HEK293 (cell line): Measurements from ENCODE around the gene PIK3R6.

Experiments
- CTCF ChIA-PET: fragments of 350-600 bp; formaldehyde crosslinking; extraction: SDS; loops from one replicate; lab custom pipeline; 2021; ENCODE audit warnings: antibody characterized with exemption; lab: Yijun Ruan, JAX
- POLR2A ChIA-PET: fragments of 300-600 bp; formaldehyde crosslinking; extraction: SDS; loops from one replicate; lab custom pipeline; 2020; ENCODE audit warnings: antibody characterized with exemption, inconsistent platforms; lab: Yijun Ruan, JAX
- H3K27ac ChIP-seq: fragments of 200-500 bp; sonication (Bioruptor generic); 2 replicates; pipeline ENCODE4 v1.5.1; 2014; ENCODE audit warnings: low read depth, low read length, control low read depth, inconsistent platforms; ENCODE audit errors: extremely low read depth
- H3K36me3 ChIP-seq, 2 experiments: fragments of 200-500 bp in 1 of 2; sonication (Bioruptor generic) in 1 of 2; 1 replicate in 1 of 2; 2 replicates in 1 of 2; pipeline ENCODE4 v1.5.1; 2014 to 2017; ENCODE audit warnings: inconsistent platforms in 2 of 2, low read length in 2 of 2; ENCODE audit not compliant: control insufficient read depth in 2 of 2, insufficient read depth in 1 of 2
- H3K4me1 ChIP-seq: fragments of 200-500 bp; sonication (Bioruptor generic); 2 replicates; pipeline ENCODE4 v1.5.1; 2014; ENCODE audit warnings: mild to moderate bottlenecking, low read length, inconsistent platforms; ENCODE audit not compliant: control insufficient read depth, insufficient read depth
- H3K4me3 ChIP-seq: 2 replicates; pipeline ENCODE4 v1.5.1; 2011; ENCODE audit warnings: low read depth, mild to moderate bottlenecking, control low read depth, low read length, moderate library complexity
- H3K9me3 ChIP-seq: fragments of 200-500 bp; sonication (Bioruptor generic); 2 replicates; pipeline ENCODE4 v1.5.1; 2014; ENCODE audit warnings: low read depth, low read length, inconsistent platforms; ENCODE audit not compliant: control insufficient read depth, insufficient read depth
- EGR2 ChIP-seq: fragments of 450-650 bp; formaldehyde crosslinking; IDR thresholded peaks from 2 replicates; pipeline ENCODE4 v1.5.1; 2016; ENCODE audit warnings: low read depth, missing biosample characterization, missing genetic modification characterization
- IKZF3 ChIP-seq: fragments of 450-650 bp; IDR thresholded peaks from 2 replicates; pipeline ENCODE4 v1.5.0; 2018; ENCODE audit warnings: missing biosample characterization, mild to moderate bottlenecking, missing genetic modification characterization, moderate library complexity
- SETDB1 ChIP-seq: IDR thresholded peaks from one replicate; pipeline ENCODE4 v1.6.1; 2017; ENCODE audit warnings: mild to moderate bottlenecking, low read length, moderate library complexity, mixed read lengths; ENCODE audit not compliant: insufficient read length
- ZFP37 ChIP-seq: fragments of 450-650 bp; formaldehyde crosslinking; IDR thresholded peaks from 2 replicates; pipeline ENCODE4 v1.5.1; 2016; ENCODE audit warnings: missing biosample characterization, missing genetic modification characterization
- ZNF132 ChIP-seq: fragments of 450-650 bp; formaldehyde crosslinking; IDR thresholded peaks from 2 replicates; pipeline ENCODE4 v1.5.1; 2017; ENCODE audit warnings: missing biosample characterization, missing genetic modification characterization, borderline replicate concordance
- ZNF266 ChIP-seq: fragments of 450-650 bp; formaldehyde crosslinking; IDR thresholded peaks from 2 replicates; pipeline ENCODE4 v1.5.1; 2016; ENCODE audit warnings: missing biosample characterization, missing genetic modification characterization, low read depth
- ZNF280C ChIP-seq: fragments of 450-650 bp; formaldehyde crosslinking; IDR thresholded peaks from 2 replicates; pipeline ENCODE4 v1.5.1; 2016; ENCODE audit warnings: missing biosample characterization, missing genetic modification characterization
- ZNF350 ChIP-seq: fragments of 450-650 bp; formaldehyde crosslinking; IDR thresholded peaks from 2 replicates; pipeline ENCODE4 v1.5.0; 2017; ENCODE audit warnings: missing biosample characterization, mild to moderate bottlenecking, missing genetic modification characterization
- ZNF404 ChIP-seq: fragments of 450-650 bp; formaldehyde crosslinking; IDR thresholded peaks from 2 replicates; pipeline ENCODE4 v1.5.1; 2017; ENCODE audit warnings: missing biosample characterization, missing genetic modification characterization
- ZNF555 ChIP-seq: fragments of 450-650 bp; formaldehyde crosslinking; conservative IDR thresholded peaks from 2 replicates; pipeline ENCODE4 v1.5.1; 2017; ENCODE audit warnings: missing biosample characterization, mild to moderate bottlenecking, missing genetic modification characterization, inconsistent platforms
- ZNF558 ChIP-seq: fragments of 450-650 bp; formaldehyde crosslinking; IDR thresholded peaks from 2 replicates; pipeline ENCODE4 v1.5.1; 2016; ENCODE audit warnings: missing biosample characterization, missing genetic modification characterization
- ZNF707 ChIP-seq: fragments of 450-650 bp; formaldehyde crosslinking; IDR thresholded peaks from 2 replicates; pipeline ENCODE4 v1.5.1; 2016; ENCODE audit warnings: missing biosample characterization, missing genetic modification characterization
- ZNF747 ChIP-seq: fragments of 450-650 bp; formaldehyde crosslinking; IDR thresholded peaks from 2 replicates; pipeline ENCODE4 v1.5.1; 2016; ENCODE audit warnings: missing biosample characterization, missing genetic modification characterization
- ZNF785 ChIP-seq: fragments of 450-650 bp; formaldehyde crosslinking; IDR thresholded peaks from 2 replicates; pipeline ENCODE4 v1.5.1; 2016; ENCODE audit warnings: missing biosample characterization, missing genetic modification characterization
- ZSCAN4 ChIP-seq: fragments of 450-650 bp; formaldehyde crosslinking; IDR thresholded peaks from 2 replicates; pipeline ENCODE4 v1.5.1; 2017; ENCODE audit warnings: missing biosample characterization, missing genetic modification characterization
- TF ChIP-seq, protein P1 (sequence below): fragments of 450-650 bp; formaldehyde crosslinking; IDR thresholded peaks from 2 replicates; pipeline ENCODE4 v1.5.1; 2016; ENCODE audit warnings: missing biosample characterization, missing genetic modification characterization, low read depth

The PIK3R6 gene

DNA sequence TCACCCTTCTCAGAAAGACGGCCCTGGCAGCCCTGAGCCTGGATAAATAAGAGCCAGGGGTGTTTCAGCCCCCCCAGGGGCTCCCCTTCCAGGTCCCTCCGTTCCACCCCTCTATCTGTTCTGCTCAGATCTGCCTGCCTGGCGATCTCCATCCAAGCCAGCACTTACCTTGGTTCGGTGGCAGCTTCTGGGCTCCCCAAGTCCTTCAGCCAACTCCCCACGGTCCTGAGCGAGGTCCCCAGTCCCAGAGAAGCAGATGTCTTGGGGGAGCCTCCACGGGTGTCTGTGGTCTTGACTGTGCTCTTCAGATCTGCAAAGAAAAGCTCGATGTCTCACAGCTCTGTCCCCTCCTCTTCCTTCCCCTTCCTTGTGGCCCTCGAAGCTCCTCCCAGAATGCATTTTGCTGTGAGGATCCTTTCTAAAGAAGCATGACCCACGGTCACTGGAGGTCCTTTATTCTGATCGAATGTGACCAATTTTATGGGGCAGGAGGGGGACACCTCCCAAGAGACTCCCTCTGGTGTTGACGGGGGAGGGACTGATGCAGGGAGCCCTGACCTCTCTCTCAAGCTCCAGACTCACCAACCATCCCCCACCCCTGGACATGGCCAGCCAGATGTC, at the start of gene PIK3R6:
Gene PIK3R6, minus strand, starts transcription at position 314 of the 621 bp plus-strand sequence. CDS start 17,880 bp downstream, outside the sequence.
- Histone ChIP-seq H3K36me3 (no peaks in the 10 kb centered on the region), H3K4me3 (no peak within 1 kb of the TSS), H3K9me3 (no peaks in the 10 kb centered on the region), H3K27ac (no peak within 1 kb of the TSS), H3K4me1 (no peaks in the 10 kb centered on the region)
- CTCF ChIA-PET = interaction anchor here (0.6 kb wide), 1 partner anchor 9 kb away, joined by 3 read pairs; no protein-coding TSS in a partner anchor
- POLR2A ChIA-PET = no interaction called here
- no peak for TF ChIP-seq EGR2 (tag by site-specific recombination)
- no peak for TF ChIP-seq ZSCAN4 (tag by site-specific recombination)

DNA sequence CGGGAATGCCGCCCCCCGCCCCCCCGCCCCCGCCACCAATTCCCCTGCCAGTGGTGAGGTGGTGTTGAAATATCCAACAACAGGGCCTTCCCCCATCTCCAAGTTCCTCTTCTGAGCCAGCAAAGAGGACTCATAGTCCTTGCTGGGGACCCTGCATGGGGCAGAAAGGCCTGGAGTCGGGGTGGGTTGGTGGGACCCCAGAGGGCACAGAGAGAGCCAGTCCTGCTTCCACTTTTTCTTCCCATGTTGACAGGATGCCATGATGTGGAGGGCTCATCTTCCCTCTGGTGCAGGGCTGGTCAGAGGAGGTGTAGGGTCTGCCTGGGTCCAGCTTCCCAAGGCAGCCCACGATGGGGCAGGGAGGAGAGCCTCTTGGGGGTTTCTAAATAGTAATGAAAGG, 49.0 kb upstream of the PIK3R6 start:
- H3K36me3 ChIP-seq = no peaks in the 10 kb centered on the region
- POLR2A ChIA-PET = no interaction called here
- H3K9me3 ChIP-seq = no peaks in the 10 kb centered on the region
- no peak overlapping the region for H3K4me3 ChIP-seq
- H3K4me1 ChIP-seq = no peaks in the 10 kb centered on the region
- TF ChIP-seq ZNF404 (tag by site-specific recombination) (no peak), ZNF555 (no peak)
- no peak overlapping the region for H3K27ac ChIP-seq
- CTCF ChIA-PET = interaction anchor here (0.6 to 1.6 kb wide), 2 partner anchors 15 to 1013 kb away, joined by 3 to 5 read pairs; no protein-coding TSS in a partner anchor

- Histone ChIP-seq H3K27ac (no peak overlapping the region), H3K36me3 (no peaks in the 10 kb centered on the region), H3K4me1 (no peaks in the 10 kb centered on the region), H3K9me3 (no peaks in the 10 kb centered on the region), H3K4me3 (no peak overlapping the region)
- ChIA-PET CTCF (no interaction called here), POLR2A (no interaction called here)
- TF ChIP-seq ZNF266 (tag by site-specific recombination) (no peak), ZNF350 (no peak), ZNF707 (tag by site-specific recombination) (no peak), ZNF785 (tag by site-specific recombination) (no peak), IKZF3 (no peak), ZNF132 (tag by site-specific recombination) (no peak), ZNF558 (tag by site-specific recombination) (no peak), ZNF280C (tag by site-specific recombination) (no peak), ZNF404 (tag by site-specific recombination) (no peak), ZFP37 (tag by site-specific recombination) (no peak), ZNF747 (tag by site-specific recombination) (no peak), SETDB1 (no peak)
- TF ChIP-seq, protein P1, sequence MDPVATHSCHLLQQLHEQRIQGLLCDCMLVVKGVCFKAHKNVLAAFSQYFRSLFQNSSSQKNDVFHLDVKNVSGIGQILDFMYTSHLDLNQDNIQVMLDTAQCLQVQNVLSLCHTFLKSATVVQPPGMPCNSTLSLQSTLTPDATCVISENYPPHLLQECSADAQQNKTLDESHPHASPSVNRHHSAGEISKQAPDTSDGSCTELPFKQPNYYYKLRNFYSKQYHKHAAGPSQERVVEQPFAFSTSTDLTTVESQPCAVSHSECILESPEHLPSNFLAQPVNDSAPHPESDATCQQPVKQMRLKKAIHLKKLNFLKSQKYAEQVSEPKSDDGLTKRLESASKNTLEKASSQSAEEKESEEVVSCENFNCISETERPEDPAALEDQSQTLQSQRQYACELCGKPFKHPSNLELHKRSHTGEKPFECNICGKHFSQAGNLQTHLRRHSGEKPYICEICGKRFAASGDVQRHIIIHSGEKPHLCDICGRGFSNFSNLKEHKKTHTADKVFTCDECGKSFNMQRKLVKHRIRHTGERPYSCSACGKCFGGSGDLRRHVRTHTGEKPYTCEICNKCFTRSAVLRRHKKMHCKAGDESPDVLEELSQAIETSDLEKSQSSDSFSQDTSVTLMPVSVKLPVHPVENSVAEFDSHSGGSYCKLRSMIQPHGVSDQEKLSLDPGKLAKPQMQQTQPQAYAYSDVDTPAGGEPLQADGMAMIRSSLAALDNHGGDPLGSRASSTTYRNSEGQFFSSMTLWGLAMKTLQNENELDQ (tag by site-specific recombination) = no peak
Measured at GRCh38 chr17:8914554-8914953, 47.1 kb upstream of the PIK3R6 start.
